Pancreas (tissue), 10 donors: ENCODE results near the gene RGMA. TPM values are rescaled to one million over a fixed set of nuclear protein-coding genes. Genes with fewer than 3 reads are reported as not detected.
A peak's percentile ranks its signal among the peaks of the same experiment; 100 is the strongest.
"Not testable (repeated sequence)": the region's sequence is repeated elsewhere in the genome, so short reads cannot be mapped to it uniquely, and the experiment has no call there.

Experiments
- ATAC-seq, 4 donors: fragments of 200-7000 bp; cut with Tn5 transposase; one replicate each; pipeline versions ENCODE4 v1.8.0 to v1.9.1; 2020; ENCODE audit warnings: mild to moderate bottlenecking in 4 of 4, moderate library complexity in 4 of 4
- DNase-seq, 6 donors: peaks; one replicate each; pipeline ENCODE4 v3.0.0-alpha.2; 2020
- FAIRE-seq: peaks from 2 replicates; lab custom pipeline; 2012; peaks lifted over from hg19 to GRCh38; lab: Jason Lieb, UNC
- H3K27ac ChIP-seq, 4 donors: fragments of 200-600 bp; sonication (generic); 1 replicate in 3 of 4; 2 replicates in 1 of 4; pipeline versions ENCODE4 v1.5.0 to v1.8.0; 2020
- H3K27me3 ChIP-seq, 4 donors: fragments of 200-600 bp; one replicate each; pipeline ENCODE4 v1.8.0; 2021
- H3K36me3 ChIP-seq, 3 donors: fragments of 200-600 bp; sonication (generic) in 1 of 3; one replicate each; pipeline versions ENCODE4 v1.5.0 to v1.8.0; 2020 to 2021
- H3K4me1 ChIP-seq, 3 donors: fragments of 200-600 bp; one replicate each; pipeline ENCODE4 v1.8.0; 2021
- H3K4me3 ChIP-seq, 4 donors: fragments of 200-600 bp; sonication (generic) in 2 of 4; one replicate each; pipeline versions ENCODE4 v1.5.0 to v1.8.0; 2020 to 2021
- H3K9me3 ChIP-seq, 4 donors: fragments of 200-600 bp; one replicate each; pipeline ENCODE4 v1.8.0; 2021
- WGBS, 2 donors: extraction: QIAGEN DNeasy Blood & Tissue Kit; methylation state at CpG; one replicate each; pipeline ENCODE4 v1.1.7; 2013; 5-methylcytosine and 5-hydroxymethylcytosine counted together
- intact Hi-C, 3 donors: fragments of 100-400 bp; cut with DNase I; formaldehyde crosslinking; loops; one replicate each; pipeline versions ENCODE4 v1.11.1 to v1.14.2; 2022
- polyA plus RNA-seq, 2 donors: library from polyadenylated mRNA; stranded (reverse); fragments of 200-250 nt; gene quantifications; one replicate each; pipeline ENCODE4 v1.2.3, GENCODE V29; 2013
- total RNA-seq, 6 donors: library from RNA; stranded (reverse); fragmentation: NEBNext Ultra II Directional in 4 of 6; extraction: Animal tissue kit (Norgen Biotek cat#: 25700) in 4 of 6; gene quantifications; one replicate each; pipeline versions ENCODE4 v1.2.1 to v1.2.4, GENCODE V29; 2021 to 2023
- TF ChIP-seq, protein P1 (sequence below), 4 donors: fragments of 200-600 bp; sonication (generic) in 3 of 4; IDR thresholded peaks; one replicate each; pipeline versions ENCODE4 v1.5.0 to v1.8.0; 2021; ENCODE audit warnings: antibody characterized with exemption in 4 of 4
- donor health status: healthy with polysubstance abuse.
- donor health status: DM: no; HTN: no; CAD: no; lungs with moderate emphysema.
- donor health status: DM: no; HTN: no; CAD: no.
- donor health status: control.
- donor health status: control.
- donor health status: Bipolar disorder and iron deficiency.
- donor health status: DM: yes; HTN: yes; CAD: no.
- donor health status: DM: no; HTN: no; CAD: no.
- donor health status: DM: no; HTN: no; CAD: no.
- donor health status: DM: yes; HTN: yes; CAD: no.

Gene RGMA
- total and polyA plus RNA-seq, 8 donors: 3.7 to 14.3 (median 6.8) TPM

DNA sequence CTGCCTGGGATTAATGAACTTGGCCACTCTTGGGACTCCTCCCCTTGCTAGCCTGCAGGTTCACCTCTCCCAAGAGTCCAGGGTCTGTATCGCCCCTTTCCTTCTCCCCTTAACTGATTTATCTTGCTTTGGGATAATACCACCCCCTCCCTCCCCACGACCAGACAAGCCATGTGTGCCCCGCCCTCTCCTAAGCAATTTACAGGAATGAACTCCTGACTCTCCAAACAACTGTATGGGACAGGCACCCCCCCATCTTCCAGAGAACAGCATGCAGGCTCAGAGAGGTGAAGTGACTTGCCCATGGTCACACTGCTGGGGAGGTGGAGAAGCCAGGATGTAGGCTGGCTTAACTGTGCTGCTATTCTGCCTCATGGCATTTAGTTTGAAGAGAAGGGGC, 46.8 kb downstream of the RGMA start:
- ATAC-seq (no peak), DNase-seq (peak in 2 of 6 donors; percentile 6 to 12), FAIRE-seq (no peak)
- TF ChIP-seq, protein P1, sequence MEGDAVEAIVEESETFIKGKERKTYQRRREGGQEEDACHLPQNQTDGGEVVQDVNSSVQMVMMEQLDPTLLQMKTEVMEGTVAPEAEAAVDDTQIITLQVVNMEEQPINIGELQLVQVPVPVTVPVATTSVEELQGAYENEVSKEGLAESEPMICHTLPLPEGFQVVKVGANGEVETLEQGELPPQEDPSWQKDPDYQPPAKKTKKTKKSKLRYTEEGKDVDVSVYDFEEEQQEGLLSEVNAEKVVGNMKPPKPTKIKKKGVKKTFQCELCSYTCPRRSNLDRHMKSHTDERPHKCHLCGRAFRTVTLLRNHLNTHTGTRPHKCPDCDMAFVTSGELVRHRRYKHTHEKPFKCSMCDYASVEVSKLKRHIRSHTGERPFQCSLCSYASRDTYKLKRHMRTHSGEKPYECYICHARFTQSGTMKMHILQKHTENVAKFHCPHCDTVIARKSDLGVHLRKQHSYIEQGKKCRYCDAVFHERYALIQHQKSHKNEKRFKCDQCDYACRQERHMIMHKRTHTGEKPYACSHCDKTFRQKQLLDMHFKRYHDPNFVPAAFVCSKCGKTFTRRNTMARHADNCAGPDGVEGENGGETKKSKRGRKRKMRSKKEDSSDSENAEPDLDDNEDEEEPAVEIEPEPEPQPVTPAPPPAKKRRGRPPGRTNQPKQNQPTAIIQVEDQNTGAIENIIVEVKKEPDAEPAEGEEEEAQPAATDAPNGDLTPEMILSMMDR (IDR thresholded peaks at IDR 0.05): no peak
- Histone ChIP-seq H3K36me3 (peaks cover 0 to 6% (median 0%) of the 10 kb centered on the region in 3 donors), H3K9me3 (no peaks in the 10 kb centered on the region), H3K4me3 (no peak overlapping the region), H3K27ac (no peak overlapping the region), H3K4me1 (no peaks in the 10 kb centered on the region), H3K27me3 (no peaks in the 10 kb centered on the region)
- intact Hi-C loops: no loop called here
- WGBS, 2 donors: 62 to 82% methylated on average over 3 of the region's 3 CpGs

DNA sequence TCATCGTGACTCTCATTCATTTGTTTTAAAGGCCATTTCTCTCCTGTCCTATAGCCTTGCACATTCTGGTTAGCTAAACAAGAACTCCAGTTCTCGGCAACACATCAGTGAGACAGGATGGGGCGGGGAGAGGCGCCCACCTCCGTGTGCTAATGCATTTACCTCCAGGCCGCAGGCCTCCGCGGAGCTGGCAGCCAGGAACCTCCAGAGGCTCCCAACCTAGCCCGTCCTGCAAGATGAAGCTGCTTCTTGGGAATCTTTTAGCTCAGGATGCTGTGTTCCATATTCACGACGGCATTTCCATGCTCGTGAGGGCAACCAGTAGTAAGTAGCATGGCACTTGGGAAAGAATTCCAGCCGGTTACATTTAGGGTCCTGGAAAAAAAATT, 47.9 kb downstream of the RGMA start:
- TF ChIP-seq, protein P1 (IDR thresholded peaks at IDR 0.05): no peak
- Histone ChIP-seq H3K4me3 (no peak overlapping the region), H3K4me1 (no peaks in the 10 kb centered on the region), H3K9me3 (no peaks in the 10 kb centered on the region), H3K27me3 (no peaks in the 10 kb centered on the region), H3K27ac (no peak overlapping the region), H3K36me3 (peaks cover 0 to 6% (median 0%) of the 10 kb centered on the region in 3 donors)
- intact Hi-C loops: no loop called here
- 82 to 83% methylated on average over 13 of the region's 13 CpGs for WGBS, 2 donors
- DNase-seq (peak in 1 of 6 donors; percentile 43), ATAC-seq (no peak), FAIRE-seq (no peak)

DNA sequence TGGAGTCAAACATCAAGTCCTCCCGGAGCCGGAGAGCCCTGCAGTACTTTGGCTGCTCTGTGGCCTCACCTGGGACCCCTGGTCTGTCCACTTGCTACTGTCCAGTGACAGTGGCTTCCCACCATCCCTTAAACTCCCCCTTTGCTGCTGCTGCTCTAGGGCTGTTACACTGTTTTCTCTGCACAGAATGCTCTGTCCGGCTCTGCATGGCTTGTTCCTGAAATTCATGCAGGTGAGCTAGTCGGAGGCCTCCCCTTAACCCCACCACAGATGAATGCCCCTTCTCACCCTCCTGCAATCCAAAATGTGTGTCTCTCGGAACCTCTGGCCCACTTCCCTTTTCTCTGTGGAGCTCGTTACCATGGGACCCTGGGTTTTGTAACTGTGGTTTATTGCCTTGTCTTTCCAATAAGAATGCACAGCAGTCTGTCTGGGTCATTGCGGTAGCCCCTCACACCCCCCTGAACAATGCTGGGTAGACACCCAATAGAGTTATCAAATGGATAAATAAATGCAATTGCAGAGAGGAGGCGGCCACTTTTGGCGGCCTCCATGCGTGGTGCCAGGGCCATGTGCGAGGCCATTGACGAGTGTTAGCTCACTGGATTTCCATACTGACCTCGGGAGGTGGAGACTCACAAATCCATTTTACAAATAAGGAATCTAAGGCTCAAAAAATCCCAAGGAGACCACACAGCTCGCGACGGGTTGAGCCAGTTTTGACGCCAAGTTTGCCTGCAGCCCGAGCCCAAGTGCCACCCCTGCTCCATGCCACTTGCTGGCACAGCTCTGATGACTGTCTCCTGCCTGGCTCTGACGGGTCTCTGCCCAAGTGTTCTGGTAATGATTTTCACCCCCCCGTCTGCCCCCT, 48.5 kb downstream of the RGMA start:
- no peak for FAIRE-seq
- TF ChIP-seq, protein P1 (IDR thresholded peaks at IDR 0.05): no peak

DNA sequence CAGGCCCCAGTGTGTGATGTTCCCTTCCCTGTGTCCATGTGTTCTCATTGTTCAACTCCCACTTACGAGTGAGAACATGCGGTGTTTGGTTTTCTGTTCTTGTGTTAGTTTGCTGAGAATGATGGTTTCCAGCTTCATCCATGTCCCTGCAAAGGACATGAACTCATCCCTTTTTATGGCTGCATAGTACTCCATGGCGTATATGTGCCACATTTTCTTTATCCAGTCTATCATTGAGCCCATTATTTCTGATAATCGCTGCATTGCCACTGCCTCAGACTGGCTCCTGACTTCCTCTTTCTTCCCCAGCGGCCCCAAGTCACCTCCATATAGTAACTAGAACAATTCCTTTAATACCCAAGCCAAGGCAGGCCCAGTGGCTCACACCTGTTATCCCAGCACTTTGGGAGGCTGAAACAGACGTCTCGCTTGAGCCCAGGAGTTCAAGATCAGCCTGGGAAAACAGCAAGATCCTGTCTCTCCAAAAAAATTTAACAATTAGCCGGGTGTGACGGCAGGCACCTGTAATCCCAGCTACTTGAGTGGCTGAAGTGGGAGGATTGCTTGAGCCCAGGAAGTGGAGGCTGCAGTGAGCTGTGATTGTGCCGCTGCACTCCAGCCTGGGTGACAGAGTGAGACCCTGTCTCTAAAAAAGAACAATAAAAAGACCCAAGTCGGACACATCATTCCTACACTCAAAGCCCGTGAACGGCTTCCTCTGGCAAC, 49.3 kb downstream of the RGMA start:
- DNase-seq, H3K4me1 ChIP-seq, H3K27me3 ChIP-seq, H3K9me3 ChIP-seq, H3K36me3 ChIP-seq, FAIRE-seq, H3K27ac ChIP-seq, H3K4me3 ChIP-seq, ATAC-seq: not testable (repeated sequence)
- intact Hi-C loops: loop anchor here in 2 of 3 donors (10.0 kb wide), 2 partner anchors 935 to 1085 kb away; no protein-coding TSS in a partner anchor
- WGBS, 2 donors: 93 to 95% methylated on average over 13 of the region's 13 CpGs

More for the DNA sequence above, 48.5 kb downstream of the RGMA start:
- DNase-seq (peak in 2 of 6 donors; percentile 23 to 48), ATAC-seq (no peak)
- Histone ChIP-seq H3K9me3 (no peaks in the 10 kb centered on the region), H3K36me3 (peaks cover 0 to 6% (median 0%) of the 10 kb centered on the region in 3 donors), H3K4me3 (no peak overlapping the region), H3K4me1 (no peaks in the 10 kb centered on the region), H3K27ac (no peak overlapping the region), H3K27me3 (no peaks in the 10 kb centered on the region)
- intact Hi-C loops: no loop called here
- WGBS, 2 donors: 86% methylated on average over 20 of the region's 20 CpGs
